ENCODE data around the gene NKAIN1. TPM values are rescaled to one million over a fixed set of nuclear protein-coding genes. Genes with fewer than 3 reads are reported as not detected.

Gene NKAIN1
- total RNA-seq, 1 donor from 2014 or later = 2.2 TPM

GRCh38 chr1:31258581-31258980 is 18.9 kb upstream of the NKAIN1 start:
- no peaks in the 10 kb centered on the region for H3K9me3 Mint-ChIP-seq (ENCODE audit: unreplicated experiment)
- no peak overlapping the region for H3K4me3 Mint-ChIP-seq (ENCODE audit: unreplicated experiment)
- H3K27ac Mint-ChIP-seq (ENCODE audit: unreplicated experiment) = no peak overlapping the region
- TF ChIP-seq, protein P1, sequence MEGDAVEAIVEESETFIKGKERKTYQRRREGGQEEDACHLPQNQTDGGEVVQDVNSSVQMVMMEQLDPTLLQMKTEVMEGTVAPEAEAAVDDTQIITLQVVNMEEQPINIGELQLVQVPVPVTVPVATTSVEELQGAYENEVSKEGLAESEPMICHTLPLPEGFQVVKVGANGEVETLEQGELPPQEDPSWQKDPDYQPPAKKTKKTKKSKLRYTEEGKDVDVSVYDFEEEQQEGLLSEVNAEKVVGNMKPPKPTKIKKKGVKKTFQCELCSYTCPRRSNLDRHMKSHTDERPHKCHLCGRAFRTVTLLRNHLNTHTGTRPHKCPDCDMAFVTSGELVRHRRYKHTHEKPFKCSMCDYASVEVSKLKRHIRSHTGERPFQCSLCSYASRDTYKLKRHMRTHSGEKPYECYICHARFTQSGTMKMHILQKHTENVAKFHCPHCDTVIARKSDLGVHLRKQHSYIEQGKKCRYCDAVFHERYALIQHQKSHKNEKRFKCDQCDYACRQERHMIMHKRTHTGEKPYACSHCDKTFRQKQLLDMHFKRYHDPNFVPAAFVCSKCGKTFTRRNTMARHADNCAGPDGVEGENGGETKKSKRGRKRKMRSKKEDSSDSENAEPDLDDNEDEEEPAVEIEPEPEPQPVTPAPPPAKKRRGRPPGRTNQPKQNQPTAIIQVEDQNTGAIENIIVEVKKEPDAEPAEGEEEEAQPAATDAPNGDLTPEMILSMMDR (IDR thresholded peaks at IDR 0.05) = no peak
- H3K27me3 Mint-ChIP-seq (ENCODE audit: unreplicated experiment) = no peaks in the 10 kb centered on the region
- H3K36me3 Mint-ChIP-seq (ENCODE audit: unreplicated experiment) = peaks cover 38% of the 10 kb centered on the region
- DNase-seq (ENCODE audit: extremely low spot score, unreplicated experiment) = no peak
- no peaks in the 10 kb centered on the region for H3K4me1 Mint-ChIP-seq (ENCODE audit: unreplicated experiment)

DNA sequence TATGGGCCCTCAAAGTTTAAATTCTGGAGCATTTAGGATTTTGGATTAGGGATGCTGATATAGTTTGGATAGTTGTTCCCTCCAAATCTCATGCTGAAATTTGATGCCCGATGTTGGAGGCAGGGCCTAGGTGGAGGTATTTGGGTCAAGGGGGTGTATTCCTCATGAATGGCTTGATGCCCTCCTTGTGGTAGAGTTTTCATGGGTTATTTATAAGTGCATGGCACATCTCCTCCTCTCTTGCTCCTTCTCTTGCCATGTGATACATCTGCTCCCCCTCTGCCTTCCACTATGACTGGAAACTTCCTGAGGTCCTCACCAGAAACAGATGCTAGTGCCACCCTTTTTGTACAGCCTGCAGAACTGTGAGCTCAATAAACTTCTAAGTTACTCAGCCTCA is 17.5 kb upstream of the NKAIN1 start:
- Mint-ChIP-seq H3K27ac (ENCODE audit: unreplicated experiment) (no peak overlapping the region), H3K36me3 (ENCODE audit: unreplicated experiment) (peaks cover 35% of the 10 kb centered on the region), H3K9me3 (ENCODE audit: unreplicated experiment) (no peaks in the 10 kb centered on the region), H3K4me1 (ENCODE audit: unreplicated experiment) (no peaks in the 10 kb centered on the region), H3K27me3 (ENCODE audit: unreplicated experiment) (no peaks in the 10 kb centered on the region), H3K4me3 (ENCODE audit: unreplicated experiment) (no peak overlapping the region)
- DNase-seq (ENCODE audit: extremely low spot score, unreplicated experiment) = no peak
- TF ChIP-seq, protein P1 (IDR thresholded peaks at IDR 0.05) = no peak

- no peak overlapping the region for H3K27ac Mint-ChIP-seq (ENCODE audit: unreplicated experiment)
- H3K4me1 Mint-ChIP-seq (ENCODE audit: unreplicated experiment) = no peaks in the 10 kb centered on the region
- no peaks in the 10 kb centered on the region for H3K9me3 Mint-ChIP-seq (ENCODE audit: unreplicated experiment)
- H3K4me3 Mint-ChIP-seq (ENCODE audit: unreplicated experiment) = no peak overlapping the region
- H3K27me3 Mint-ChIP-seq (ENCODE audit: unreplicated experiment) = no peaks in the 10 kb centered on the region
- no peak for DNase-seq (ENCODE audit: extremely low spot score, unreplicated experiment)
- H3K36me3 Mint-ChIP-seq (ENCODE audit: unreplicated experiment) = no peaks in the 10 kb centered on the region
- TF ChIP-seq, protein P1 (IDR thresholded peaks at IDR 0.05) = no peak
These were observed 10.2 kb upstream of the NKAIN1 start for GRCh38 chr1:31249854-31250253.

GRCh38 chr1:31248276-31248675 is 8.6 kb upstream of the NKAIN1 start:
- TF ChIP-seq, protein P1 (IDR thresholded peaks at IDR 0.05) = no peak
- Mint-ChIP-seq H3K27ac (ENCODE audit: unreplicated experiment) (no peak overlapping the region), H3K27me3 (ENCODE audit: unreplicated experiment) (peaks cover 8% of the 10 kb centered on the region), H3K4me1 (ENCODE audit: unreplicated experiment) (no peaks in the 10 kb centered on the region), H3K36me3 (ENCODE audit: unreplicated experiment) (no peaks in the 10 kb centered on the region), H3K4me3 (ENCODE audit: unreplicated experiment) (no peak overlapping the region), H3K9me3 (ENCODE audit: unreplicated experiment) (no peaks in the 10 kb centered on the region)
- no peak for DNase-seq (ENCODE audit: extremely low spot score, unreplicated experiment)

DNA sequence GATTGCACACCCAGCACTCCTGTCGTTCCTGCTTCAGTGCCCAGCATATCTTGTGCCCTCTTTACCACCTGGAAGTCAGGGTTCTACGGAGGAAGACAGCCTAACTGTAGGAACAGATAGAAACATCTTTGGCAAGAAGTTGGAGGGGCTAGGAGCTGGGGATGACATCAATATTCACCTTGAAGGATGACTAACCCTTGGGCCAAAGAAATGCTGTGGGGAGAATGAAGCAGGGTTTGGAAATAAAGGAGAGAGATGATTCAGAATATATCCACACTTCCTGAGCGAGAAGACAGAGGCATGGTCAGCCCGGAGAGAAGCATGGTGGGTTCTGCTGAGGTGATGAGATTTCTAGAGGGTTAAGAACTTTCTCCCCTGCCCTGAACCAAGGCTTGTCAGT is 4.6 kb upstream of the NKAIN1 start:
- Mint-ChIP-seq H3K9me3 (ENCODE audit: unreplicated experiment) (no peaks in the 10 kb centered on the region), H3K4me1 (ENCODE audit: unreplicated experiment) (peaks cover 4% of the 10 kb centered on the region), H3K27ac (ENCODE audit: unreplicated experiment) (no peak overlapping the region), H3K36me3 (ENCODE audit: unreplicated experiment) (no peaks in the 10 kb centered on the region), H3K27me3 (ENCODE audit: unreplicated experiment) (peaks cover 24% of the 10 kb centered on the region), H3K4me3 (ENCODE audit: unreplicated experiment) (no peak overlapping the region)
- DNase-seq (ENCODE audit: extremely low spot score, unreplicated experiment) = no peak
- TF ChIP-seq, protein P1 (IDR thresholded peaks at IDR 0.05) = no peak
